HEK293 (cell line): ENCODE data around the gene OGFRL1.

Source experiments
- CTCF ChIA-PET: fragments of 350-600 bp; formaldehyde crosslinking; extraction: SDS; loops from one replicate; lab custom pipeline; 2021; ENCODE audit warnings: antibody characterized with exemption; lab: Yijun Ruan, JAX
- POLR2A ChIA-PET: fragments of 300-600 bp; formaldehyde crosslinking; extraction: SDS; loops from one replicate; lab custom pipeline; 2020; ENCODE audit warnings: antibody characterized with exemption, inconsistent platforms; lab: Yijun Ruan, JAX
- H3K27ac ChIP-seq: fragments of 200-500 bp; sonication (Bioruptor generic); 2 replicates; pipeline ENCODE4 v1.5.1; 2014; ENCODE audit warnings: low read depth, low read length, control low read depth, inconsistent platforms; ENCODE audit errors: extremely low read depth
- H3K36me3 ChIP-seq, 2 experiments: fragments of 200-500 bp in 1 of 2; sonication (Bioruptor generic) in 1 of 2; 1 replicate in 1 of 2; 2 replicates in 1 of 2; pipeline ENCODE4 v1.5.1; 2014 to 2017; ENCODE audit warnings: inconsistent platforms in 2 of 2, low read length in 2 of 2; ENCODE audit not compliant: control insufficient read depth in 2 of 2, insufficient read depth in 1 of 2
- H3K4me1 ChIP-seq: fragments of 200-500 bp; sonication (Bioruptor generic); 2 replicates; pipeline ENCODE4 v1.5.1; 2014; ENCODE audit warnings: mild to moderate bottlenecking, low read length, inconsistent platforms; ENCODE audit not compliant: control insufficient read depth, insufficient read depth
- H3K4me3 ChIP-seq: 2 replicates; pipeline ENCODE4 v1.5.1; 2011; ENCODE audit warnings: low read depth, mild to moderate bottlenecking, control low read depth, low read length, moderate library complexity
- H3K9me3 ChIP-seq: fragments of 200-500 bp; sonication (Bioruptor generic); 2 replicates; pipeline ENCODE4 v1.5.1; 2014; ENCODE audit warnings: low read depth, low read length, inconsistent platforms; ENCODE audit not compliant: control insufficient read depth, insufficient read depth
- ATF2 ChIP-seq: fragments of 450-650 bp; formaldehyde crosslinking; IDR thresholded peaks from 2 replicates; pipeline ENCODE4 v1.5.1; 2016; ENCODE audit warnings: missing biosample characterization, missing genetic modification characterization, low read depth
- BCL11B ChIP-seq: fragments of 450-650 bp; formaldehyde crosslinking; IDR thresholded peaks from 2 replicates; pipeline ENCODE4 v1.5.1; 2016; ENCODE audit warnings: low read depth, missing biosample characterization, missing genetic modification characterization
- HOXD13 ChIP-seq: sonication (generic); formaldehyde crosslinking; IDR thresholded peaks from 2 replicates; pipeline ENCODE4 v1.8.0; 2022; ENCODE audit warnings: missing genetic modification reagents, borderline replicate concordance
- INSM2 ChIP-seq: fragments of 450-650 bp; formaldehyde crosslinking; IDR thresholded peaks from 2 replicates; pipeline ENCODE4 v1.5.1; 2016; ENCODE audit warnings: missing biosample characterization, missing genetic modification characterization
- KLF1 ChIP-seq: fragments of 450-650 bp; formaldehyde crosslinking; IDR thresholded peaks from 2 replicates; pipeline ENCODE4 v1.5.1; 2016; ENCODE audit warnings: missing biosample characterization, missing genetic modification characterization
- KLF16 ChIP-seq: fragments of 450-650 bp; formaldehyde crosslinking; IDR thresholded peaks from 2 replicates; pipeline ENCODE4 v1.5.1; 2017; ENCODE audit warnings: missing biosample characterization, missing genetic modification characterization
- PBX3 ChIP-seq: sonication (generic); formaldehyde crosslinking; IDR thresholded peaks from 2 replicates; pipeline ENCODE4 v1.8.1; 2022; ENCODE audit warnings: mild to moderate bottlenecking, moderate library complexity, missing genetic modification reagents
- RBAK ChIP-seq: fragments of 450-650 bp; formaldehyde crosslinking; IDR thresholded peaks from 2 replicates; pipeline ENCODE4 v1.5.1; 2016; ENCODE audit warnings: missing biosample characterization, missing genetic modification characterization
- REST ChIP-seq: fragments of 450-650 bp; formaldehyde crosslinking; IDR thresholded peaks from 2 replicates; pipeline ENCODE4 v1.5.1; 2016; ENCODE audit warnings: missing biosample characterization, missing genetic modification characterization
- ZBTB1 ChIP-seq: fragments of 450-650 bp; formaldehyde crosslinking; IDR thresholded peaks from 2 replicates; pipeline ENCODE4 v1.5.1; 2016; ENCODE audit warnings: missing biosample characterization, missing genetic modification characterization
- ZBTB17 ChIP-seq: fragments of 450-650 bp; formaldehyde crosslinking; IDR thresholded peaks from 2 replicates; pipeline ENCODE4 v1.5.1; 2016; ENCODE audit warnings: missing biosample characterization, missing genetic modification characterization
- ZBTB20 ChIP-seq: fragments of 450-650 bp; formaldehyde crosslinking; IDR thresholded peaks from 2 replicates; pipeline ENCODE4 v1.5.1; 2016; ENCODE audit warnings: missing biosample characterization, missing genetic modification characterization
- ZNF146 ChIP-seq: fragments of 450-650 bp; formaldehyde crosslinking; IDR thresholded peaks from 2 replicates; pipeline ENCODE4 v1.5.1; 2016; ENCODE audit warnings: missing biosample characterization, missing genetic modification characterization
- ZNF155 ChIP-seq: fragments of 450-650 bp; formaldehyde crosslinking; IDR thresholded peaks from 2 replicates; pipeline ENCODE4 v1.5.1; 2016; ENCODE audit warnings: missing biosample characterization, missing genetic modification characterization
- ZNF184 ChIP-seq: fragments of 450-650 bp; IDR thresholded peaks from 2 replicates; pipeline ENCODE4 v1.5.1; 2018; ENCODE audit warnings: missing biosample characterization, mild to moderate bottlenecking, missing genetic modification characterization
- ZNF211 ChIP-seq: fragments of 450-650 bp; formaldehyde crosslinking; IDR thresholded peaks from 2 replicates; pipeline ENCODE4 v1.5.1; 2016; ENCODE audit warnings: low read depth, missing biosample characterization, missing genetic modification characterization
- ZNF280D ChIP-seq: fragments of 450-650 bp; formaldehyde crosslinking; IDR thresholded peaks from 2 replicates; pipeline ENCODE4 v1.5.1; 2016; ENCODE audit warnings: missing biosample characterization, missing genetic modification characterization
- ZNF544 ChIP-seq: fragments of 450-650 bp; formaldehyde crosslinking; IDR thresholded peaks from 2 replicates; pipeline ENCODE4 v1.5.0; 2017; ENCODE audit warnings: missing biosample characterization, missing genetic modification characterization
- ZNF558 ChIP-seq: fragments of 450-650 bp; formaldehyde crosslinking; IDR thresholded peaks from 2 replicates; pipeline ENCODE4 v1.5.1; 2016; ENCODE audit warnings: missing biosample characterization, missing genetic modification characterization
- ZNF561 ChIP-seq: fragments of 450-650 bp; IDR thresholded peaks from 2 replicates; pipeline ENCODE4 v1.5.1; 2018; ENCODE audit warnings: missing biosample characterization, missing genetic modification characterization, borderline replicate concordance
- ZNF596 ChIP-seq: fragments of 450-650 bp; IDR thresholded peaks from 2 replicates; pipeline ENCODE4 v1.5.0; 2018; ENCODE audit warnings: missing biosample characterization, mild to moderate bottlenecking, missing genetic modification characterization, moderate library complexity
- ZNF654 ChIP-seq: fragments of 450-650 bp; formaldehyde crosslinking; IDR thresholded peaks from 2 replicates; pipeline ENCODE4 v1.5.1; 2016; ENCODE audit warnings: low read depth, missing biosample characterization, missing genetic modification characterization
- ZNF658 ChIP-seq: fragments of 450-650 bp; formaldehyde crosslinking; IDR thresholded peaks from 2 replicates; pipeline ENCODE4; 2016; ENCODE audit warnings: missing biosample characterization, missing genetic modification characterization
- ZNF701 ChIP-seq: fragments of 450-650 bp; formaldehyde crosslinking; IDR thresholded peaks from 2 replicates; pipeline ENCODE4 v1.5.1; 2016; ENCODE audit warnings: missing biosample characterization, missing genetic modification characterization
- ZNF843 ChIP-seq: fragments of 450-650 bp; formaldehyde crosslinking; IDR thresholded peaks from 2 replicates; pipeline ENCODE4 v1.5.1; 2016; ENCODE audit warnings: missing biosample characterization, missing genetic modification characterization

The OGFRL1 gene

GRCh38 chr6:71309656-71310055 is 21.0 kb downstream of the OGFRL1 start:
- ChIA-PET POLR2A (interaction anchor here (0.9 kb wide), 1 partner anchor 111 kb away, joined by 3 read pairs; no protein-coding TSS in a partner anchor), CTCF (no interaction called here)
- no peak for TF ChIP-seq ZNF596
- no peak for TF ChIP-seq RBAK (tag by site-specific recombination)
- no peak for TF ChIP-seq INSM2
- TF ChIP-seq ZBTB1 (tag by site-specific recombination) = no peak
- no peak for TF ChIP-seq ZBTB20
- TF ChIP-seq KLF1 (tag by site-specific recombination) = no peak
- TF ChIP-seq ZNF658 (tag by site-specific recombination) = no peak
- no peak for TF ChIP-seq ATF2 (tag by site-specific recombination)
- TF ChIP-seq HOXD13 (CRISPR knock-in tag) = no peak
- no peak for TF ChIP-seq ZNF155 (tag by site-specific recombination)
- TF ChIP-seq ZNF184 (tag by site-specific recombination) = no peak
- H3K36me3 ChIP-seq = no peaks in the 10 kb centered on the region
- no peaks in the 10 kb centered on the region for H3K9me3 ChIP-seq
- H3K4me3 ChIP-seq = no peak overlapping the region
- no peak overlapping the region for H3K27ac ChIP-seq
- H3K4me1 ChIP-seq = no peaks in the 10 kb centered on the region

- Histone ChIP-seq H3K9me3 (no peaks in the 10 kb centered on the region), H3K36me3 (no peaks in the 10 kb centered on the region), H3K4me1 (no peaks in the 10 kb centered on the region), H3K27ac (no peak overlapping the region), H3K4me3 (no peak overlapping the region)
- ChIA-PET POLR2A (interaction anchor here (0.9 kb wide), 1 partner anchor 110 kb away, joined by 3 read pairs; no protein-coding TSS in a partner anchor), CTCF (no interaction called here)
- TF ChIP-seq ZNF561 (tag by site-specific recombination) (no peak), PBX3 (CRISPR knock-in tag) (no peak), ZNF701 (tag by site-specific recombination) (no peak), ZNF146 (tag by site-specific recombination) (no peak), ZNF211 (tag by site-specific recombination) (no peak), KLF16 (tag by site-specific recombination) (no peak), ZNF843 (tag by site-specific recombination) (no peak), ZNF654 (tag by site-specific recombination) (no peak), BCL11B (tag by site-specific recombination) (no peak), REST (tag by site-specific recombination) (no peak), ZNF544 (no peak), ZBTB17 (no peak), ZNF558 (tag by site-specific recombination) (no peak), ZNF280D (tag by site-specific recombination) (no peak)
Measured at GRCh38 chr6:71310261-71310660, 21.6 kb downstream of the OGFRL1 start.
